HUDEP-2 (cell line): ENCODE results near the gene MMP28.

Experiments used
- DNase-seq, 76 experiments: peaks; one replicate each; lab custom pipeline; 2025; ENCODE audit not compliant: unreplicated experiment in 76 of 76; lab: John Stamatoyannopoulos, UW

Gene MMP28

DNA sequence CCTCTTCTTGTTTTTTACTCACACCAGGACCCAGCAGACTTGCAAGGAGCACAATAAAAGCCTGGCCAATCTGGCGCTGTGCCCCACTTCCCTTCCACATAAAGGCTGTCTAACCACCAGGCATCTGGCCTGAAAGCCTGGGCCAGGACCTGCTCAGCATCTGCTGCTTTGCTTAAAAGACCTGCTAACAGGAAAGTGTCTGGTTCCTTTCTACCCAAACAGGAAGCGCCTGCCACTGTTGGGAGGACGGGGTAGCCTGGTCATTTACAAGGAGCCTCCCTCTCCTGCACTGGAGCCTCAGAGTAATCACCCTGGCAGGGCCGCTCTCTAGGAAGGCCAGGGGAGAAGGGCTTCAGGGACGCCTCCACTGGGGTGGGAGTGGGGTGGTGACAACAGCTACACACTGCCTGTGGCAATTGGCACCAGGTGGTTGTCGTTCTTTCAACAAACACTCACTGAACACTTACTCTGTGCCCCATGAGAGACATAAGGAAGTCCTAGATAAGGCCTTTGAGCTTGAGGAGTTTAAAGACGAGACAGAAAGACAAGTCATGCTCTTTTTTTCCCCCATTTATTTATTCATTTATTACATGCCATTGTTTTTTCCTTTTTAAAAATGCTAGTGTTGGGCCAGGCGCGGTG is 6.3 kb upstream of the MMP28 start:
- DNase-seq = peak in 33 of 76 experiments; percentile 6 to 56 (median 24)

DNA sequence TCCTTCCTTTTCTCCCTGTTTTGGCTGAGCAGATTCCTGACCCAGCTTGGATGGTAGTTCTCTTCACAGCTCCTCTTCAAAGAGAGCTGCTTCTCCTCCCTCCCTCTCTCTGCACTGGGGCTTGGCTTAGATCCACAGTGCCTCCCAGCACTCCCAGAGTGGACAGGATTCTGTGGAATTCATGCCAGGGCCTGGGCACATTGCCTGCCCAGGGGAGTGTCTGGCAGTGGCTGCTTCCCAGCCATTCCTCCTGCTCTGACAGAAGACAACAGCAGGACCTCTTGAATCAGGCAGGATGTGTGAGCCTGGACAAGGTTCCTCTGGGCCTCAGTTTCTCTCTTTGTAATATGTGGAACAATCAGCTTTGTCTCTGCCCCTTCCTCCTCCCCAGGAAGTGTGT is 4.5 kb upstream of the MMP28 start:
- no peak for DNase-seq

DNA sequence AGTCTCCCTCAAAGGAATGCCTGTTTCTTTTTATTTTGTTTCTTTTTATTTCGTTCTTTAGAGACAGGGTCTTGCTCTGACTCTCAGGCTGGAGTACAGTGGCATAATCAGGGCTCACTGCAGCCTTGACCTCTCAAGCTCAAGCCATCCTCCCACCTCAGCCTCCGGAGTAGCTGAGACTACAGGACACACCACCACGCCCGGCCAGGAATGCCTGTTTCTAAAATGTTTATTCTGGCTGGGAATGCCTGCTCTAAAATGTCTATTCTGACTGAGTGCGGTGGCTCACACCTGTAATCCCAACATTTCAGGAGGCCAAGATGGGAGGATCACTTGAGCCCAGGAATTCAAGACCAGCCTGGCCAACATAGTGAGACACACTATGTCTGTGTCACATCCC is 2.5 kb upstream of the MMP28 start:
- no peak for DNase-seq

DNA sequence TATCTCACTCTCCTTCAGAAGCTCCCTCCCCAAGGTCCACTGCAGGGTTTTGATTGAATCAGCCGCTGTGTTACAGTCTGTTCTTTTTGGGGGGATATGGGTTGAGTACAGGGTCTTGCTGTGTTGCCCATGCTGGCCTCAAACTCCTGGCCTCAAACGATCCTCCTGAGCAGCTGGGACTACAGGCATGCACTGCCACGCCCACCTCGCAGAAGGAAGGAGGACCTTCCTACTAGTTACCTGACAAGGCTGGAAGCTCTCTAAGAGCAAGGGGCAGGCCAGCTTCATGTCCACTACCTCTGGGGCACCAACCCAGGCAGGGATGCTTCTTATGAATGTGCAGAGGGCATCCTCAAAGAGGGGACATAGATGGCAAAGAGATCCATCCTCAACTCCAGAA is 1.9 kb upstream of the MMP28 start:
- DNase-seq = no peak

DNA sequence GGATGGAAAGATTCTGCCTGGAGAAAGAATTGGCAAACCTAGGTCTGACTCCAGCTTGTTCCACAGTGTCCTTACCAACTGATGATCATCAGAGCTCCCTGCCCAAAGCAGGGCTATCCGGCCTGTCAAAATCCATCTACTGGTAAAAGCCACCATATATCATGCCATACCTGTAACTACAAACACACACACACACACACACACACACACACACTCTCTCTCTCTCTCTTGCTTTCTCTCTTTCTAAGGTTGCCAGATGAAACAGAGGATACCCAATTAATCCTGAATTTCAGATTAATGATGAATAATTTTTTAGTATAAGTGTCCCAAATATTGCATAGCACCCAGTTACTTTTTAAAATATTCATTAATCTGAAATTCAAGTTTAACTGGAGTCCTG is 1.5 kb upstream of the MMP28 start:
- no peak for DNase-seq

DNA sequence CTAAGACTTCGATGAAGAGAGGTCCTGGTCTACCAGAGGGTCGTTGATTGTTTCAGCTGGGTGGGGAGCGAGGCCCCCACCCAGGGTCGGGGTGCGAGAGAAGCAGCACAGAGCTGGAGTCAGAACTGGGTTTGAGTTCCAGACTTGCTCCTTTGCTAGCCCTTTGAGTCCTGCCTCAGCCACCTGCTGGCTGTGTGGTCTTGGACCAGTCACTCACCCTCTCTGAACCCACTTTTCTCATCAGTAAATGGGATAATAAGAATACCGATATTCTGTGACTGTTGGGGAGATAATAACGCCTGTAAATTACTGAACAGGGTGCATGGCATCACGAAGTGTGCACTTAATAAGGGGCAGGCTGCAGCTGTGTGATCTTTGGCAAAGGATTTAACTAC is 427 bp upstream of the MMP28 start:
- no peak for DNase-seq

DNA sequence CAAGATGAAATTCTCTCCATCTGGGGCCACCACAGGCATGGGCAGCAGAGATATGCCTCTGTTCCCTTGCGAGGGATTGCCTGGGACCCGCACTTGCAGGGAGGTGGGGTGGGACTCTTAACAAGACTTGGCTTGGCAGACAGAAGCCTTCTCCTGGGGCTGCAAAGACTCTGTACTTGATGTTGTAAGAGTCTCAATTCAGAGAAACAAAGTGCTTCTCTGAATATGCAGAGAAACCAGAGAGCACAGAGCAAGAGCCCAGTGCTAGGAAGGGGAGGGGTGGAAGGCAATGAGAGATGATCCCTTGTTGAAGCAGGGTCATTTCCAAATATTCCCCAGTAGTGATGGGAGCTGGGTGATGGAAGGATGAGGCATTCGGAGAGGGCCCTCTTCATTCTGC is 2.2 kb downstream of the MMP28 start:
- no peak for DNase-seq

DNA sequence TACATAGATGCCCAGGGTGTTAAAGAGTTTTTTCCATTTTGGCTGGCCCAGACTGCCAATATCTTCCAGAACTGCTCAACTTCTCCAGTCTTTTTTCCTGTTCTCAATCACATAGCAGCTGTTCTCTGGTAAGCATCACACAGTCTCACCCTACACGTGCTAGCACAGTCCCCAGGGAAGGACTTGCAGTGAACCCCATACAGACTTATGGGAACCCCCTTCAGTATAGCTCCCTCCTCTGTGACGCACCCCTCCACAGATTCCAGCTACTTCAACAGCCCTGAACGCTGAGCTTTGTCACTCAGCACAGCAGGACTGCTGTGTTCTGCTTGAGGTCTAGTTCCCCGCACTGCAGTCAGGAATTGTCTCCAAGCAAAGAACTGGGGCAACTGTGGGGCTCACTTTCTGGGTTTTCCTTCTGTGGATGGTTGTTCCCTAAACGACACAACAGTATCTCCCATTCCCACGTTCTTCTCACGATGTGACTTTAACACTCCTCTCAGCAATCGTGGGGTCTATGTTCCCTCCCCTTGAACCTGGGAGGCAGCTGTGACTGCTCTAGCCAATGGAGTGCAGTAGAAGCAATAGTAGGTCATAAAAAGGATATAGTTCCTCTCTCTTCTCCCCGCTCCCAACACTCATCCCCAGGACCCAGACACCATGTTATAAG is 3.6 kb downstream of the MMP28 start:
- no peak for DNase-seq

DNA sequence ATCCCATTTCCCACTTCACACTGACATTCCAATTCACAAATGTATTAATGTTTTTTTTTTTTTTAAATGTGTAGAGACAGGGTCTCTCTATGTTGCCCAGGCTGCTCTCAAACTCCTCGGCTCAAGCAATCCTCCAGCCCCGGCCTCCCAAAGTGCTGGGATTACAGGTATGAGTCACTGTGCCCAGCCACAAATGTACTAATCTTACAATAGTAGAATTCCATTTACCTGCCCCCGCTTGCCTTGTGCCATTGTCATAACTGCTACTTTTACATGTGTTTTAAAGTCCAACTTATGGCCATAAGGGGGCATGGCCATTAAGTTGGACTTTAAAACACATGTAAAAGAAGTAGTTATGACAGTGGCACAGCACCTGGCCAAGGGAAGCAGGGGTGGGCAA is 4.6 kb downstream of the MMP28 start:
- DNase-seq = no peak

DNA sequence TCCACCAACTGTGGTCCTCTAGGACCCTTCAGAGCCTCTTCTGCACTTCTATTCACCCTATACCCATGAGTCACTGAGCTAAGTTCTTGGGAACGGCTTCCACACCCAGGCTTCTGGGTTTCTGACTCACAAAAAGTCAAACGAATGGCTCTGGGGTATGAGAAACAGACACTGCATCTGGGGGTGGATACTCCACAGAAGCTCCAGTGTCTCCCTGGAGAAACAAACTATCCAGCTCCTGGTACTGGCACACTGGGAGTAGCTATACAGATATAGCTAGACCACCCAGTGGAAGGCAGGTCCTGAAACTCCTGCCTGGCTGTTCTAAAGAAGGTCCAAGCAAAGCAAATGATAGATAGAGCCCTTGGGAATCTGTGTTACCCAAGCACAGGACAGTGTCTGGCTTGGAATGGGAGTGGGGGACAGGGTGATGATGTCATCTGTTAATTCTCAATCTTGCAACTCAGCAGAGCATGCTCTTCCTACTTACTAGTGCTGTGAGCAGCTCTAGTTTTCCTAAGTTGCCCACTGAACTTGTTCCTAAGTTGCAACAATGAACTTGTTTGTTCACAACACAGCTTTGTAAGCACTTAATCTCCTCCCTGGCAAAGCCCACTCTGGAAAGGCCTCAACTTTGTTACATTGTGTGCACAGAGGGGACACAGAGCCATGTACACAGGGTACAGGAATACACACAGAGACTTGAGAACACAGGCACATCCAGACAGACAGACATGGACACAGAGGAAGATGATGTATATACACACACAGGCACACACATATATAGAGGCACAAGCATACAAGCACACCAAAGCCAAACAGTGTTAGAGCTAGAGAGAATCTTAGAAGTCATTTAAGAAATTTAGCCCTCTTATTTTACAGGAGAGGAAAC is 6.7 kb downstream of the MMP28 start:
- DNase-seq = no peak

DNA sequence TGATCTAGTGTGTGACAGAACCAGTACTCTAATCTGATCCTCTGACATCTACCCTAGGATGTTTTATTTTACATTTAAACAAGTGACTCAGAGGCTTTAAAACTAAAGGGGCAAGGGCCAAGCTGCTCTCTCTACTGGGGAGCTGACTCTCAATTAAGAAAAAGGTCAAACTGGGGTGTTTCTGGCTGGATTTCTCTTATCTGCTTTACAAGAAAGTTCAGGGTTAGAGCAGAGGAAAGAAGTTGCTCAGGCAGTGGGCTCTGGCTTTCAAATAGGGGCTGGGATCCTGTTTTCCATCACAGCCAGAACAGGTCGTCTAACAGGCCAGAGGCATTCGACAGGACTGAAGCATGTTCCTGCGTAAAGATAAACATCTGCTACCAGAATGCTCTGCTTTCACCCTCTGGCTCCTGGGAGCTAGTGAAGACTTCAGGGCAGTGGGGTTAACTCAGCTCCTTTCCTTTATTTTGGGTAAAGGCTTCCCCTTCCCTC is 8.5 kb downstream of the MMP28 start:
- no peak for DNase-seq

DNA sequence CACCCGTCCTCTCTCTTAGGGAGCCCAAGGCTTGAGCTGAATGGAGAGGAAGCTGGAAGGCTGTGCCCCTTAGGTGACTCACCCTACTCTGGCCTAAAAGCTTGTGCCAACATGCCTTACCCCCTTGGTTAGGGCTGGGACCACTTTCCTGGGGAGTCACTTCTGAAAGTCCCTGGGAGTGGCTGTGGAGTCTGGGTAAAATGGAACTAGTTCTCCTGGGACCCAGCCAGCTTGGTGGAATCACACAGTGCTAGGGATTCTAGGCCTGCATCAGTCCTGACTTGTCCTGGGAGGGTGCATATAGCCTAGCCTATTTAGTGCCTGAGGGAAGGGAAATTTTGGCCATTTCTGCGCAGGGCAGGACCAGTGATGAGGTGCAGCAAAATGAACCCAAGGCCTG is 10.5 kb downstream of the MMP28 start:
- DNase-seq = no peak

DNA sequence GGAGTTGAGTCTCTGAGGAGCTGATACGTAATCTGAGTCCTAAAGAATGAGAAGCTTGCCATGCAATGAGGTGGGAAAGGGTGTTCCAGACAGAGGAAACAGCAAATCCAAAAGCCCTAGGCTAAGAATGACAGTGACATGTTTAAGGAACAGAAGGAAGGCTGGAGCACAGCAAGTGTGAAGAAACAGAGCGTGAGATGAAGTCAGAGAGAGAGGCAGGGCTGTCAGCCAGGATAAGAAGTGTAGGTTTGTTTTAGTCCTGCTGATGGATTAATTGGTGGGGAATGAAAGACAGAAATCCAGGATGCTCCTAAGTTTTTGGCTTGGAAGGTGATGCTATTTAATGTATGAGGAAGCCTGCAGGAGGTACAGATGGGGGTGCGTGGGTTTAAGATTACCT is 14.5 kb downstream of the MMP28 start:
- DNase-seq = no peak

DNA sequence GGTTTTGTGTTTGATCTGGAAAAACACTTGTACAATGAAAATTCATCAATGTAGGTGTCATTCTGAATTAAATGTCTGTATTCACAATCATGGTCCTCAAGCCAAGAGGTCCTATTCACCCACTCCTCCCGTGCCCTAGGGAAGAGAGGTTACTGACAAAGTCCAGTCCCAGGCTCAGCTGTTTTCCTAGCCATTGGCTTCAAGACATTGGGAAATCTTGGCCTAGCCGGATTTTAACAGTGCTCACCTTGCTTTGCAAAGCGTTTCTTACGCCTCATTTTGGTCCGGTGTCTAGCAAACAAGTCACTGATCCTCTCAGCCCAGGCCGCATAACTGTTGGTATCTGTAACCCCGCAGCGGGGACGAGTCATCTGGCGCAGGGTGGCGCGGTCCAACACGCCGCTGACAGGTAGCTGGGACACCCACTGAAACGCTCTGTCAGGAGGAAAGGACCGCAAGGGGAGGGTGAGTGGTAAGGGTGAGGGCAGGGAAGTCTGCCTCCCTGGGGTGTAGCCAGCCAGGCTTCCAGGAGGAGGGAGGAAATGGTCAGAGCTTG is 16.7 kb downstream of the MMP28 start:
- no peak for DNase-seq

DNA sequence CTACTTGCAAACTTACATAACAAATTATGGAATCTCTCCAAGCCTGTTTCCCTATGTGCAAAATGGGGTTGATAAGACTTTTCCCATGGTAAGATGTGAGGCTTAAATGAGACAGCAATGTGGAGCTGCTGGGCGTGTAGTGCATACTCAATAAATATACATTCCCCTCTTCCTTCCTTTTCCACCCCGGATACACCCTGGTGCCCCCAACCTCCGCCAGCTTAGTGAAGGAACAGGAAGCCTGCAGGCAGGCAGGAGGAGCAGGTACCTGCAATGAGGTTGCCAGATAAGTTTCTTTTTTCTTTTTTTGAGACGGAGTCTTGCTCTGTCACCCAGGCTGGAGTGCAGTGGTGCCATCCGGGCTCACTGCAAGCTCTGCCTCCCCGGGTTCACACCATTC is 19.9 kb downstream of the MMP28 start:
- no peak for DNase-seq

DNA sequence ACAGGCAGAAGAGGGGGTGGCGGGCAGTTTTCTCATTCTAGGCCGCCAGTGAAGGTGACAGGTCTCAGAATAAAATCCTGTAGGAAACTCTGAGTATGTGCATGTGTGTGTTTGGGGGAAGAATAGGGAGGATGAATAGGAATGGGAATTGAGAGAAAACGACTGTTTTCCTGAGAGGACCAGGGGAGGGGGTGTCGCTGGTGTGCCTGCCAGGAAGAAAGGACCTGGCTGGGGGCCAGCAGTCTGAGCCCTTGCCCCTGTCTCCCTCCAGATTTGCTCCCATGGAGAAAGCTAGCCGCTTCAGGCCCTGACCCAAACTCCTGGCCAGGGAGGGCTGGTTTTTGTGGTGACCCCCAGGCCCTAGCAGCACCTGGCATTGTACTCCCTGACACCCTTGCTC is 20.4 kb downstream of the MMP28 start:
- DNase-seq = no peak

DNA sequence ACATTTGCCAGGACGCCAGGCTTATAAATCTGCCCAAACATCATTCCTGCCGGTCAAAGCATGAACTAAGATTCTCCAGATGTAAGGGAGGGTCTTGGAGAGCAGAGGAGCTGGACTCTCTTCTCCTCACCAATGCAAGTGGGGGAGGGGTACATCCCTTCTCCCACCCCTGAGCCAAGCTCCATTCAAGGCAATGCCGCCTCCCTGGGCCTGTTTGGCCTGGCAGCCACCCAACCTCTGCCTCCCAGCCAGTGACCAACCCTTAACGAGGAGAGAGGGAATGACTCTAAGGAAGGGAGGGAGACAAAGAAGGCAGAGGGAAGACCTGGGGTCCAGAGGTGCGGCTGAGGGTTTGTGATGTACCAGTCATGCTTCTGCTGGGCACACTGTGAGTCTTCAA is 20.9 kb downstream of the MMP28 start:
- DNase-seq = no peak

DNA sequence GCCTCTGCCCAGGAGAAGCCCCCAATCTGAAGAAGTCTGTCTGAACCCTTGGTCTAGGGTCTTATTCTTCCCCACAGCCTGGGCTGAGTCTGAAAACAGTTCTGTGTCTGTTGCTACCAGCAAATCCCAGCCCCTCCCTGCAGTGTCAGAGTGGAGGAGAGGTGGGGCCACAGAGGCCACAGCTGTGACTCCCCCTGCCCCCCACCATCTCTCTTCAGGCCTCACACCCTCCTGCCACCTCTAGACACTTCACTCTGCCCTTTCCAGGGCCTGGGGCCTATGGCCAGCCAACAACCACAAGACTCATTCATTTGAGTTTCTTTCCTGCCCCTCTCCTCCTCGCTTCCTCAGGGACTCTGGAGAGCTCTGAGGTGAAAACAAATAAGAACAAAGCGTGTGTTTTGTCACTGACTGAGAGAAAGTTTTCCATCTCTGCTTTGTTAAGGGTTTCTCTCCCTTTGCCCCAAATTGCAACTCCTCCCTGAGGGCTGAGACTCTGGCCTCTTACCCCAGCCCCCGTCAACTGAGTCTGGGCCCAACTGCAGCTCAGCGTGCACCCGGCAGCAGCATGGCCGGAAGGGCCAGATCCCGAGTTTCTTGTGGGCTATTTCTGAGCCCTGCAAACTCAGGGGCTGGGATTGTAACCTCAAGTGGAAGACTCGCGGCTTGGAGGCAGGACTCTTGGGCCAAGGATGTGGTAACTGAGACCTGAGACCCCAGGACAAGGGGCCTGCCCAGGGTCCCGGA is 21.6 kb downstream of the MMP28 start:
- DNase-seq = no peak

DNA sequence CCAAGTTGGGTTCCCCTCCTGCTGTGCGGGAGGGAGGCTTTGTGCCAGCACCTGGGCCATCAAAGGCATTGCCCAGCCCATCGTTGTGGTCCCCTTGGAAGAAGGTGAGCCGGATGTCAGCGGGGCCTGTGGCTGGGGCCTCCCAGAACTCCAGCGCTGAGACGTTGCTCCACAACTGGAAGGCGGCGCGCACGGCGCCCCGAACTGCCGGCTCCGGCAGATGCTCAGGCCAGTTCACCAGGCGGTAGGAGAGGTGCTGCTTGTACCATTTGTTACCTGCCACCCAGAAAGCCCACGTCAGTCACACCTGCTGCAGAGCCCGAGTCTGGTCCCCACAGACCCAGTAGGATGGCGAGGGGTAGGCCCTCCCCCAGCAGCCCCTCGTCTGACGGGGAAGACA is 22.3 kb downstream of the MMP28 start:
- no peak for DNase-seq

DNA sequence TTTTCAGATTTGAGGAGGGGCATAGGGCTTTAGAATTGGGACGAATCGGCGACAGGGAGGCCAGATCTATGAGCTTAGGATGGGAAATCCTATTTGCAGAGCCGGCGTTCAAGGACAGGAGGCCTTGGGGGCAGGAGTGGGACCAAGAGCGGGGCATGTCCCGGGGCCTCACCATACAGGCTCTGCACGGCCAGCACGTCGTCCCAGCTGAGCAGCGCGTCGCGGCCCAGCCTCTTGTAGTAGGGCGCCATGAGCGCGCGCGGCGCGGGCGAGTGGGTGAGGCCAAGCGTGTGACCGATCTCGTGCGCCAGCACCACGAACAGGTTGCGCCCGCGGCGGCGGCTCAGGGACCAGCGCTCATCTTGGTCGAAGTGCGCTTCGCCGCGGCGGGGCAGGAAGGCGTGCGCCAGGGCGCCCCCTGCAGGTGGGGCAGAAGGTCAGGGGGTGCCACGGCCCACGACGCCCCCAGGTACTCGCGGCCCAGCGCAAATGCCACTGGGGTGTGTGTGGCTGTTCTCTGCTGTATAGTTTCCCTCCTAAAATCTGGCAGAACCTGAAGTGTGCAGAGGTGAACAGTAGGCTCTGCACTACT is 25.4 kb downstream of the MMP28 start:
- no peak for DNase-seq
